Fibroblast of pulmonary artery (primary cell): ENCODE data around the gene SEMA5A.

Experiments used
- DNase-seq: peaks from one replicate; pipeline ENCODE4 v3.0.0-alpha.2; 2010; ENCODE audit warnings: low read depth
- H3K4me3 ChIP-seq: replicated peaks from 2 replicates; pipeline ENCODE4 v1.5.1; 2011; ENCODE audit warnings: low read depth, mild to moderate bottlenecking, control low read depth, low read length, moderate library complexity
- TF ChIP-seq, protein P1 (sequence below): IDR thresholded peaks from 2 replicates; pipeline ENCODE4 v1.5.1; 2011; ENCODE audit warnings: mild to moderate bottlenecking, control low read depth, low read length, inconsistent platforms; ENCODE audit errors: missing control alignments

The SEMA5A gene

DNA sequence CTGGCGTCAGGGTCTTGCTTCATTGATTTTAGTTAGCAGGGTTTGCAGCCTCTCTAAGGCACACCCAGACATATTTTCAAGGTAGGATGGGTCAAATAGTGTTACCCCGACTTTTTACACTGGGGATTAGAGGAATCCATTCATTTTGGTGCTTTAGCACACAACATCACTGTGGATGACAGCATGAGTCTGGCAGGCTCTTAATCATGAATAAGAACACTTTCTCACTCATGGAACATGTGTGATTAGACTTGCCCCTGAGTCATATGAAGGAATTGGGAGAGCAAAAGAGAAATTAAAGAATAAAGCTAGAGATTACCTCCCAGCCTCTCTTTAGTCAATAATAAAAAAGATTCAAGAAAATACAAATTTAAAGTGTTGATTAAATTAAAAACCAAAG lies 175.6 kb downstream of the SEMA5A start:
- H3K4me3 ChIP-seq: no peak overlapping the region
- no peak for DNase-seq
- TF ChIP-seq, protein P1, sequence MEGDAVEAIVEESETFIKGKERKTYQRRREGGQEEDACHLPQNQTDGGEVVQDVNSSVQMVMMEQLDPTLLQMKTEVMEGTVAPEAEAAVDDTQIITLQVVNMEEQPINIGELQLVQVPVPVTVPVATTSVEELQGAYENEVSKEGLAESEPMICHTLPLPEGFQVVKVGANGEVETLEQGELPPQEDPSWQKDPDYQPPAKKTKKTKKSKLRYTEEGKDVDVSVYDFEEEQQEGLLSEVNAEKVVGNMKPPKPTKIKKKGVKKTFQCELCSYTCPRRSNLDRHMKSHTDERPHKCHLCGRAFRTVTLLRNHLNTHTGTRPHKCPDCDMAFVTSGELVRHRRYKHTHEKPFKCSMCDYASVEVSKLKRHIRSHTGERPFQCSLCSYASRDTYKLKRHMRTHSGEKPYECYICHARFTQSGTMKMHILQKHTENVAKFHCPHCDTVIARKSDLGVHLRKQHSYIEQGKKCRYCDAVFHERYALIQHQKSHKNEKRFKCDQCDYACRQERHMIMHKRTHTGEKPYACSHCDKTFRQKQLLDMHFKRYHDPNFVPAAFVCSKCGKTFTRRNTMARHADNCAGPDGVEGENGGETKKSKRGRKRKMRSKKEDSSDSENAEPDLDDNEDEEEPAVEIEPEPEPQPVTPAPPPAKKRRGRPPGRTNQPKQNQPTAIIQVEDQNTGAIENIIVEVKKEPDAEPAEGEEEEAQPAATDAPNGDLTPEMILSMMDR: no peak

- no peak overlapping the region for H3K4me3 ChIP-seq
- TF ChIP-seq, protein P1: no peak
- DNase-seq: no peak
Observed at GRCh38 chr5:9365512-9365911, 180.4 kb downstream of the SEMA5A start.

- no peak overlapping the region for H3K4me3 ChIP-seq
- TF ChIP-seq, protein P1: no peak
- peak; percentile 36 for DNase-seq
Observed at GRCh38 chr5:9363449-9363848, 182.4 kb downstream of the SEMA5A start.

GRCh38 chr5:9363026-9363425 lies 182.8 kb downstream of the SEMA5A start:
- no peak overlapping the region for H3K4me3 ChIP-seq
- TF ChIP-seq, protein P1: no peak
- DNase-seq: no peak

- TF ChIP-seq, protein P1: no peak
- no peak overlapping the region for H3K4me3 ChIP-seq
- no peak for DNase-seq
Observed at GRCh38 chr5:9362600-9362999, 183.3 kb downstream of the SEMA5A start.

- peak; percentile 82 for DNase-seq
- TF ChIP-seq, protein P1: peak; percentile 88
- H3K4me3 ChIP-seq: no peak overlapping the region
Observed at GRCh38 chr5:9361835-9362234, 184.0 kb downstream of the SEMA5A start.

- no peak overlapping the region for H3K4me3 ChIP-seq
- TF ChIP-seq, protein P1: no peak
- DNase-seq: peak; percentile 87
Observed at GRCh38 chr5:9358961-9359685, 186.8 kb downstream of the SEMA5A start.
